Activated naive CD4-positive, alpha-beta T cell treated with anti-CD3 and anti-CD28 coated beads for 36 hours (primary cell): Measurements from ENCODE around the gene ATAD1. TPM values are rescaled to one million over a fixed set of nuclear protein-coding genes. Genes with fewer than 3 reads are reported as not detected.

Experiments
- CTCF ChIA-PET: fragments of 350-600 bp; sonication (Branson Sonifier 250); formaldehyde crosslinking; loops from one replicate; lab custom pipeline; 2021; ENCODE audit warnings: antibody characterized with exemption; lab: Charles Lee
- DNase-seq: peaks from one replicate; pipeline ENCODE4 v3.0.0-alpha.2; 2020
- H3K27ac Mint-ChIP-seq: one replicate; pipeline ENCODE4 v1.8.0; 2021; ENCODE audit warnings: mild to moderate bottlenecking, mixed read lengths
- H3K27me3 Mint-ChIP-seq: one replicate; pipeline ENCODE4 v1.8.0; 2021; ENCODE audit warnings: low read depth, mixed read lengths
- H3K36me3 Mint-ChIP-seq: one replicate; pipeline ENCODE4 v1.8.0; 2021; ENCODE audit warnings: low read depth, mixed read lengths
- H3K4me1 Mint-ChIP-seq: one replicate; pipeline ENCODE4 v1.8.0; 2021; ENCODE audit warnings: low read depth, mixed read lengths
- H3K4me3 Mint-ChIP-seq: one replicate; pipeline ENCODE4 v1.8.0; 2021; ENCODE audit warnings: mild to moderate bottlenecking, moderate library complexity, mixed read lengths
- H3K9me3 Mint-ChIP-seq: one replicate; pipeline ENCODE4 v1.8.0; 2021; ENCODE audit warnings: mixed read lengths
- intact Hi-C: fragments of 100-400 bp; cut with micrococcal nuclease; formaldehyde crosslinking; loops from one replicate; pipeline ENCODE4 v1.15.1; 2023
- total RNA-seq, 2 experiments: library from RNA; stranded (reverse); gene quantifications; one replicate each; pipeline ENCODE4 v1.2.3, GENCODE V29; 2021

ATAD1 gene
- total RNA-seq, 2 experiments from 2014 or later = 47.4 to 53.7 TPM

GRCh38 chr10:87721781-87722180 lies 96.2 kb downstream of the ATAD1 start:
- intact Hi-C loops = no loop called here
- CTCF ChIA-PET = interaction anchor here (0.9 kb wide), 1 partner anchor 12 kb away, joined by 7 read pairs; no protein-coding TSS in a partner anchor
- peaks cover 2% of the 10 kb centered on the region for H3K27me3 Mint-ChIP-seq

GRCh38 chr10:87720665-87721064 lies 97.4 kb downstream of the ATAD1 start:
- intact Hi-C loops = loop anchor here (1.0 kb wide), 1 partner anchor 42 kb away; no protein-coding TSS in a partner anchor
- CTCF ChIA-PET = interaction anchor here (0.6 kb wide), 1 partner anchor 19 kb away, joined by 3 read pairs; no protein-coding TSS in a partner anchor
- Mint-ChIP-seq H3K4me1 (peaks cover 6% of the 10 kb centered on the region), H3K27me3 (peaks cover 2% of the 10 kb centered on the region), H3K27ac (no peak overlapping the region), H3K4me3 (no peak overlapping the region), H3K36me3 (no peaks in the 10 kb centered on the region), H3K9me3 (no peaks in the 10 kb centered on the region)
- DNase-seq = no peak

More at GRCh38 chr10:87721781-87722180, 96.2 kb downstream of the ATAD1 start:
- Mint-ChIP-seq H3K36me3 (no peaks in the 10 kb centered on the region), H3K27ac (no peak overlapping the region), H3K4me3 (no peak overlapping the region), H3K4me1 (peaks cover 6% of the 10 kb centered on the region), H3K9me3 (no peaks in the 10 kb centered on the region)
- DNase-seq = no peak

- no peak overlapping the region for H3K4me3 Mint-ChIP-seq
- peaks cover 6% of the 10 kb centered on the region for H3K4me1 Mint-ChIP-seq
- no peaks in the 10 kb centered on the region for H3K9me3 Mint-ChIP-seq
- H3K27ac Mint-ChIP-seq = no peak overlapping the region
- DNase-seq = no peak
- H3K27me3 Mint-ChIP-seq = peaks cover 2% of the 10 kb centered on the region
- H3K36me3 Mint-ChIP-seq = no peaks in the 10 kb centered on the region
- CTCF ChIA-PET = no interaction called here
- intact Hi-C loops = no loop called here
Measured at GRCh38 chr10:87716348-87716670, 101.7 kb downstream of the ATAD1 start.

- H3K27ac Mint-ChIP-seq = no peak overlapping the region
- H3K4me3 Mint-ChIP-seq = no peak overlapping the region
- H3K36me3 Mint-ChIP-seq = no peaks in the 10 kb centered on the region
- H3K27me3 Mint-ChIP-seq = peaks cover 2% of the 10 kb centered on the region
- H3K9me3 Mint-ChIP-seq = no peaks in the 10 kb centered on the region
- H3K4me1 Mint-ChIP-seq = peaks cover 4% of the 10 kb centered on the region
- intact Hi-C loops = no loop called here
- no peak for DNase-seq
- CTCF ChIA-PET = no interaction called here
Measured at GRCh38 chr10:87715552-87716347, 102.3 kb downstream of the ATAD1 start.

GRCh38 chr10:87713707-87714106 lies 104.3 kb downstream of the ATAD1 start:
- Mint-ChIP-seq H3K4me1 (no peaks in the 10 kb centered on the region), H3K4me3 (no peak overlapping the region), H3K36me3 (no peaks in the 10 kb centered on the region), H3K9me3 (no peaks in the 10 kb centered on the region), H3K27ac (no peak overlapping the region), H3K27me3 (peaks cover 1% of the 10 kb centered on the region)
- no peak for DNase-seq
- intact Hi-C loops = no loop called here
- CTCF ChIA-PET = interaction anchor here (1.2 kb wide), 1 partner anchor 182 kb away, joined by 3 read pairs; no protein-coding TSS in a partner anchor

- H3K4me3 Mint-ChIP-seq = no peak overlapping the region
- no peaks in the 10 kb centered on the region for H3K4me1 Mint-ChIP-seq
Measured at GRCh38 chr10:87712913-87713616, 105.0 kb downstream of the ATAD1 start.

GRCh38 chr10:87707254-87707653 lies 110.8 kb downstream of the ATAD1 start:
- Mint-ChIP-seq H3K4me3 (no peak overlapping the region), H3K27me3 (peaks cover 1% of the 10 kb centered on the region), H3K36me3 (no peaks in the 10 kb centered on the region), H3K27ac (no peak overlapping the region), H3K9me3 (no peaks in the 10 kb centered on the region), H3K4me1 (no peaks in the 10 kb centered on the region)
- intact Hi-C loops = no loop called here
- CTCF ChIA-PET = no interaction called here
- DNase-seq = no peak

More at GRCh38 chr10:87712913-87713616, 105.0 kb downstream of the ATAD1 start:
- CTCF ChIA-PET = interaction anchor here (1.2 to 1.3 kb wide), 2 partner anchors 22 to 182 kb away, joined by 3 read pairs; no protein-coding TSS in a partner anchor
- no peak for DNase-seq
- H3K36me3 Mint-ChIP-seq = no peaks in the 10 kb centered on the region
- peaks cover 1% of the 10 kb centered on the region for H3K27me3 Mint-ChIP-seq
- intact Hi-C loops = no loop called here
- H3K9me3 Mint-ChIP-seq = no peaks in the 10 kb centered on the region
- H3K27ac Mint-ChIP-seq = no peak overlapping the region

GRCh38 chr10:87706731-87707130 lies 111.3 kb downstream of the ATAD1 start:
- Mint-ChIP-seq H3K27me3 (peaks cover 1% of the 10 kb centered on the region), H3K4me3 (no peak overlapping the region), H3K27ac (no peak overlapping the region), H3K4me1 (no peaks in the 10 kb centered on the region), H3K36me3 (no peaks in the 10 kb centered on the region), H3K9me3 (no peaks in the 10 kb centered on the region)
- CTCF ChIA-PET = no interaction called here
- no peak for DNase-seq
- intact Hi-C loops = no loop called here

- intact Hi-C loops = no loop called here
- no peaks in the 10 kb centered on the region for H3K36me3 Mint-ChIP-seq
- CTCF ChIA-PET = interaction anchor here (0.7 kb wide), 1 partner anchor 9 kb away, joined by 5 read pairs; no protein-coding TSS in a partner anchor
- H3K9me3 Mint-ChIP-seq = no peaks in the 10 kb centered on the region
- no peak overlapping the region for H3K27ac Mint-ChIP-seq
- no peak overlapping the region for H3K4me3 Mint-ChIP-seq
- H3K27me3 Mint-ChIP-seq = peaks cover 1% of the 10 kb centered on the region
- H3K4me1 Mint-ChIP-seq = no peaks in the 10 kb centered on the region
- DNase-seq = no peak
Measured at GRCh38 chr10:87705339-87705738, 112.7 kb downstream of the ATAD1 start.

- DNase-seq = no peak
- Mint-ChIP-seq H3K9me3 (no peaks in the 10 kb centered on the region), H3K27me3 (peaks cover 1% of the 10 kb centered on the region), H3K27ac (no peak overlapping the region), H3K36me3 (no peaks in the 10 kb centered on the region), H3K4me3 (no peak overlapping the region), H3K4me1 (no peaks in the 10 kb centered on the region)
- intact Hi-C loops = no loop called here
- CTCF ChIA-PET = no interaction called here
Measured at GRCh38 chr10:87703771-87704170, 114.3 kb downstream of the ATAD1 start.

GRCh38 chr10:87702973-87703294 lies 115.1 kb downstream of the ATAD1 start:
- Mint-ChIP-seq H3K4me1 (no peaks in the 10 kb centered on the region), H3K36me3 (no peaks in the 10 kb centered on the region), H3K9me3 (no peaks in the 10 kb centered on the region), H3K27ac (no peak overlapping the region), H3K4me3 (no peak overlapping the region), H3K27me3 (no peaks in the 10 kb centered on the region)
- CTCF ChIA-PET = no interaction called here
- DNase-seq = no peak
- intact Hi-C loops = no loop called here

GRCh38 chr10:87702260-87702972 lies 115.6 kb downstream of the ATAD1 start:
- Mint-ChIP-seq H3K27ac (no peak overlapping the region), H3K4me1 (no peaks in the 10 kb centered on the region), H3K4me3 (no peak overlapping the region), H3K9me3 (no peaks in the 10 kb centered on the region), H3K36me3 (no peaks in the 10 kb centered on the region), H3K27me3 (no peaks in the 10 kb centered on the region)
- DNase-seq = no peak
- intact Hi-C loops = no loop called here
- CTCF ChIA-PET = no interaction called here
